ENCODE measurements around the gene SPAG16.

DNA sequence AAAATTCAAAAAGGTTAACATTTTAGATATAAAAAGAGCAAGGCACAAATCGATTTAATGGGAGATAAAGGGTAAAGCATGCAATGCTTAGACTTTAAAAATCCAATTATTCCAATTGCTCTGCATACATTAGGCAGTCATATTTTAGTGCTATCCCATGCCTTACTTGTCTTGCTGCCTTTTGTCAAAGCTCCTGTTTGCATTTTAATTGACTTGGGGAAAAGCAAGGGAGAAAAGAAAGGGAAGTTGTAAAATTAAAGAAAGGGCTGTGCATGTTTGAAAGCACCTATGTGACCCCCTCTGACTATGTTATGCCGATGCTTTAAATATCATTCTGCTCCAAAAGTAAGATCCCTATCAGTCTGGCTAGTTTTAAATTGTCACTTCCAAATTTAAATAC, 932.9 kb downstream of the SPAG16 start:
- TF ChIP-seq, protein P1, sequence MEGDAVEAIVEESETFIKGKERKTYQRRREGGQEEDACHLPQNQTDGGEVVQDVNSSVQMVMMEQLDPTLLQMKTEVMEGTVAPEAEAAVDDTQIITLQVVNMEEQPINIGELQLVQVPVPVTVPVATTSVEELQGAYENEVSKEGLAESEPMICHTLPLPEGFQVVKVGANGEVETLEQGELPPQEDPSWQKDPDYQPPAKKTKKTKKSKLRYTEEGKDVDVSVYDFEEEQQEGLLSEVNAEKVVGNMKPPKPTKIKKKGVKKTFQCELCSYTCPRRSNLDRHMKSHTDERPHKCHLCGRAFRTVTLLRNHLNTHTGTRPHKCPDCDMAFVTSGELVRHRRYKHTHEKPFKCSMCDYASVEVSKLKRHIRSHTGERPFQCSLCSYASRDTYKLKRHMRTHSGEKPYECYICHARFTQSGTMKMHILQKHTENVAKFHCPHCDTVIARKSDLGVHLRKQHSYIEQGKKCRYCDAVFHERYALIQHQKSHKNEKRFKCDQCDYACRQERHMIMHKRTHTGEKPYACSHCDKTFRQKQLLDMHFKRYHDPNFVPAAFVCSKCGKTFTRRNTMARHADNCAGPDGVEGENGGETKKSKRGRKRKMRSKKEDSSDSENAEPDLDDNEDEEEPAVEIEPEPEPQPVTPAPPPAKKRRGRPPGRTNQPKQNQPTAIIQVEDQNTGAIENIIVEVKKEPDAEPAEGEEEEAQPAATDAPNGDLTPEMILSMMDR (IDR thresholded peaks at IDR 0.05): no peak
- TF ChIP-seq POLR2A (IDR thresholded peaks at IDR 0.05): no peak
